Mesodermal cell (in vitro differentiated cells): Measurements from ENCODE around the gene ZEB1.

ENCODE experiments used
- H3K27ac ChIP-seq: 2 replicates; pipeline ENCODE4 v1.7.0; 2013; ENCODE audit warnings: mild to moderate bottlenecking, low read depth, low read length, moderate library complexity; ENCODE audit not compliant: severe bottlenecking
- H3K36me3 ChIP-seq: 2 replicates; pipeline ENCODE4 v1.7.1; 2013; ENCODE audit warnings: mild to moderate bottlenecking, low read length, moderate library complexity; ENCODE audit not compliant: control insufficient read depth, insufficient read depth
- H3K4me1 ChIP-seq: one replicate; pipeline ENCODE4 v1.7.1; 2013; ENCODE audit warnings: mild to moderate bottlenecking, low read length; ENCODE audit not compliant: insufficient read depth, control insufficient read depth, poor library complexity, severe bottlenecking
- H3K4me3 ChIP-seq: 2 replicates; pipeline ENCODE4 v1.7.0; 2013; ENCODE audit warnings: low read length, control low read depth, mild to moderate bottlenecking; ENCODE audit not compliant: insufficient read depth, poor library complexity, severe bottlenecking; ENCODE audit errors: extremely low read depth
- H3K9me3 ChIP-seq: 2 replicates; pipeline ENCODE4 v1.7.1; 2013; ENCODE audit warnings: mild to moderate bottlenecking, low read length, moderate library complexity; ENCODE audit not compliant: control insufficient read depth
- WGBS, 2 experiments: methylation state at CpG; one replicate each; pipeline ENCODE4 v1.1.5; 2013; ENCODE audit warnings: missing lambda C conversion rate in 2 of 2; ENCODE audit not compliant: insufficient coverage in 2 of 2; 5-methylcytosine and 5-hydroxymethylcytosine counted together

ZEB1 gene

GRCh38 chr10:31318382-31318853, 598 bp upstream of the ZEB1 start:
- Histone ChIP-seq H3K36me3 (no peaks in the 10 kb centered on the region), H3K4me1 (peaks cover 4% of the 10 kb centered on the region), H3K9me3 (no peaks in the 10 kb centered on the region), H3K4me3 (peak overlapping the region; percentile 78), H3K27ac (no peak overlapping the region)
- WGBS, 2 experiments, result 0 to 1% methylated on average over 6 to 19 of the region's 32 CpGs

DNA sequence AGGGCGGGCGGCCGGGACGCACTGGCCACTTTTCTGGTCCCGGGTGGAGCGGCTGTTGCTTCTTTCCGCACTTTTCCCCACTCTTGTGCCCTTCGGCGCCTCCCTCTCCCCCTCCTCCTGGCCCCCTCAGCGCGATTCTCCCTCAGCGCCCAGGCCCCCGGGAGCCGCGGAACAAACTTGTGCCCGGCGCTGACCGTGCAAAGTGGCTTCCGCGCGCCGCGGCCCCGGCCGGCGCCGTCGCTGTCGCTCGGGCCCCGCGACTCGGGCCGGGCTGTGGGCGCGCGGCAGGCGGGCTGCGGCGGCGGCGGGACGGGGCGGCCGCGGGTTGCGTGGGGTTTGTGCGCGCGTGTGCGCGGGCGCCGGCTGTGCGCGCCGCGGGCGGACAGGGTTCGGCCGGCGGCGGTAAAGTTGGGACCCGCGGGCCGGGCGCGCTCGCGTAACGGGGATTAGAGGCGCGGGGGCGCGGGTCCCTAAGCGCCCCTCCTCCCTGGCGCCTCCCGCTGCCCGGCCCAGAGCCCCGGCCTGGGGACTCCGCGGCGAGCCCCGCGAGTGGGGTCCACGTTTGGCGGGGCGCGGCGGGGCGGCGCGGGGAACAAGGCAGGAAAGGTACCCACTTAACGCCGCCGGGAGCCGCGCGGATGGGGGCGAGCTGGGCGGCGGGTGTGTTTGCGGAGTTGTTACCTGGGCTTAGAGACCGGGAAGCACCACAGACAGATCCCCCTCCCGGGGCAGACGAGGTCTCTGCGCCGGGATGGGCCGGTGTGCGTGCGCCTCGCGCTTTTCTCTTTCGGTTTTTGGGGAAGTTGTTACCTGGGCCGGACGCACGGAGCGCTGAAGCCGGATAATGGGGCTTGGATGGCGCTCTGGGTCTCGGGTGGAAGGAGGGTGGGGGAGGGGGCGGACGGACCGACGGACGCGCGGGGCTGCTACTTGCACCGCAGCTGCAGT, 860 bp downstream of the ZEB1 start:
- no peaks in the 10 kb centered on the region for H3K4me1 ChIP-seq
- WGBS, 2 experiments, result 0% methylated on average over 61 to 83 of the region's 129 CpGs
- H3K27ac ChIP-seq, result peak overlapping the region; percentile 48
- H3K9me3 ChIP-seq, result no peaks in the 10 kb centered on the region
- H3K4me3 ChIP-seq, result peak overlapping the region; percentile 78
- H3K36me3 ChIP-seq, result no peaks in the 10 kb centered on the region

GRCh38 chr10:31320550-31321211, 1.7 kb downstream of the ZEB1 start:
- Histone ChIP-seq H3K4me1 (no peaks in the 10 kb centered on the region), H3K36me3 (no peaks in the 10 kb centered on the region), H3K4me3 (peak overlapping the region; percentile 78), H3K27ac (no peak overlapping the region), H3K9me3 (no peaks in the 10 kb centered on the region)
- WGBS, 2 experiments, result 0 to 1% methylated on average over 26 to 30 of the region's 43 CpGs

GRCh38 chr10:31321396-31321941, 2.5 kb downstream of the ZEB1 start:
- no peaks in the 10 kb centered on the region for H3K36me3 ChIP-seq
- peak overlapping the region; percentile 78 for H3K4me3 ChIP-seq
- H3K9me3 ChIP-seq, result no peaks in the 10 kb centered on the region
- 12 to 15% methylated on average over 7 to 9 of the region's 10 CpGs for WGBS, 2 experiments
- no peaks in the 10 kb centered on the region for H3K4me1 ChIP-seq
- no peak overlapping the region for H3K27ac ChIP-seq

DNA sequence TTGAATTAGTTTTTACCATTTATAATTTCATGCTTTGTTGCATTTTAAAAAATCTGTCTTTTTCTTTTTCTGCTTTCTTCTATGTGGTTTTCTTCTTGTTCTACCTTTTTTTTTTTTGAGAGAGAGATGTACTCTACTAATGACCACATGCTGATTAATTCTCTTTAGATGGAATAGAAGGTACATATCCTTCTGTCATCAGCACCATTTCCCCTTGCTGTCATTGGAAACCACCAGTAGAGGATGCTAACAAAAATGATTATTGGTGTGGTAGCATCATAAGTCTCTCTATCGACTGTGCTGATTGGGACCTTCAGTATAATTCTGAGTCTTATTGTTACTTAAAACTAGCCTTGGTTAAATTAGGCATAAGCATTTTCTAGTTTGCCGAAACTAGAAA, 3.6 kb downstream of the ZEB1 start:
- no peak overlapping the region for H3K27ac ChIP-seq
- H3K4me1 ChIP-seq, result no peaks in the 10 kb centered on the region
- no peaks in the 10 kb centered on the region for H3K9me3 ChIP-seq
- H3K36me3 ChIP-seq, result no peaks in the 10 kb centered on the region
- H3K4me3 ChIP-seq, result no peak overlapping the region
- WGBS, 2 experiments, result no CpG with 5 or more reads among the region's 2 CpGs

DNA sequence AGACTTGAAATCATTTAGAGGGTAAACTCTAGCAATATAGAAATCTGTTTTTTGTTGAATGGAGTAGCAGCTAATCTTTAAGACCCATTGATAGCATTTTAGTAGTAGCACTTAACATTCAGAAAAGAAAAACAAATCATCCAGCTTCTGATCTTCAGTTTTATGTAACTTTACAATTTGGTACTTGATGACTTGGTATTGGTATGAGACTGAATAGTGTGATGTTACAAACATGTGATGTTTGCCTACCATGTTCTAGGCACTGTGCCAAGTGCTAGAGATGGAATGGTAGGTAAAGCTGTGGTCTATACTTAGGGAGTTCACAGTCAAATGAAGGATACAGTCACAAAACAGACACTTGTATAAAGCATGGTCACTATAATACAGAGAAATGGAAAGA, 21.3 kb downstream of the ZEB1 start:
- Histone ChIP-seq H3K4me3 (no peak overlapping the region), H3K27ac (no peak overlapping the region), H3K4me1 (no peaks in the 10 kb centered on the region), H3K9me3 (no peaks in the 10 kb centered on the region), H3K36me3 (no peaks in the 10 kb centered on the region)

DNA sequence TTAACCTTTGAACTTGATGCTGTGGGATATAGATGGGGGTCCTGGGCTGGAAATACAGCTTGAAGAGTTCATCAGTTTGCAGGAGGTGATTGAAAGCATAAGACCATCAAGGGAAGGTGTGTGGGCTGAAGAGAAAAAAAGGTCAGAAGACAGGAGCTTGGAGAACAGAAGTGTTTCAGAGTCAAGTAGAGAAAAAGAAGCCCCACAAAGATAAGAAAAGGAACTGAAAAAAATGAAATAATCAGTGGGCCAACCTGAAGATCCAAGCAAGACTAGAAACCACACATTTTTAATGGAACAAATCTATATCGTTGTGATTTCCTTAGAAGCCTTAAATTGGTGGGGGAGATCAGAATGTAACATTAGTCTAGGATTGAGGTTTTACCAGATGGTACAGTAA, 22.5 kb downstream of the ZEB1 start:
- Histone ChIP-seq H3K27ac (no peak overlapping the region), H3K36me3 (no peaks in the 10 kb centered on the region), H3K9me3 (no peaks in the 10 kb centered on the region), H3K4me1 (no peaks in the 10 kb centered on the region), H3K4me3 (no peak overlapping the region)
- WGBS, 2 experiments, result 75% methylated on average over 1 of the region's 1 CpG; no CpG with 5 or more reads in 1 of the 2 experiments

DNA sequence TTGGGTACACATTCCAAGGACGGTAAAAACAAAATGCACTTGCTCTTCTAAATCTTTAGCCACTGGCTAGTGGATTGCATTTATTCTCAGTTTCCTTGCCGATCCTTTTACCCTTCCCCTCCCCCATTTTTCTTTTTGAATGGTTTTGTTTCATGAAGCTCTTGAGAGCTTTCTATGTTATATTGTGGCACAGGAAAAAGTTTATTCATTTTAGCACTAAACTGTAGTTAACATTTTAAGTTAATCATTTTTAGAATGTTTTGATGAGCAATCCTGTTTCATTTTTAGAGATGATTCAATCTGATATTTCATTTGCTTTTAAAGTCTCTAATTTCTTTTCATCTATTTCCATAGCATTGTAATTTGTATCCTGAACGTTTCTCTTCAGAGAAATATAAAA, 24.0 kb downstream of the ZEB1 start:
- Histone ChIP-seq H3K4me3 (no peak overlapping the region), H3K27ac (no peak overlapping the region), H3K4me1 (no peaks in the 10 kb centered on the region), H3K9me3 (no peaks in the 10 kb centered on the region), H3K36me3 (no peaks in the 10 kb centered on the region)
- no CpG with 5 or more reads among the region's 3 CpGs for WGBS, 2 experiments

DNA sequence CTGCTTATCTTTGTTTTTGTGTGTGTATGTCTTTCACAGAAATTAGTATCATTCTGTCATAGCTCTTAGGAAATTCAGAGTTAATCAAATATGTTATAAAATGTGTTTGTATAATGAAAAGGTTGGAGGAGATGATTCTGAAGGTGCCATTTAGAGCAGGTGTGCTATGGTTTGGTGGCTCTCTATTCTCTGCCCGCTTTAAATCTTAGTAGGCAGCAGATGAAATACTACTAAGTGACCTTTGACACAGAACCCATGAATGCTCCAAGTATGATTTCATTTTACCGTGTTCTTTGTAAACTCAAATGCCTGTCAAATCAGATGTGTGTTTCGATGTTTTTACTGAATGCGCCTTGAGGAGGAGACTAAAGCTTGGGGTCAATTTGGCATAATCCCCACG, 24.5 kb downstream of the ZEB1 start:
- Histone ChIP-seq H3K4me3 (no peak overlapping the region), H3K27ac (no peak overlapping the region), H3K9me3 (no peaks in the 10 kb centered on the region), H3K36me3 (no peaks in the 10 kb centered on the region), H3K4me1 (no peaks in the 10 kb centered on the region)
- 88 to 90% methylated on average over 2 to 5 of the region's 5 CpGs for WGBS, 2 experiments

DNA sequence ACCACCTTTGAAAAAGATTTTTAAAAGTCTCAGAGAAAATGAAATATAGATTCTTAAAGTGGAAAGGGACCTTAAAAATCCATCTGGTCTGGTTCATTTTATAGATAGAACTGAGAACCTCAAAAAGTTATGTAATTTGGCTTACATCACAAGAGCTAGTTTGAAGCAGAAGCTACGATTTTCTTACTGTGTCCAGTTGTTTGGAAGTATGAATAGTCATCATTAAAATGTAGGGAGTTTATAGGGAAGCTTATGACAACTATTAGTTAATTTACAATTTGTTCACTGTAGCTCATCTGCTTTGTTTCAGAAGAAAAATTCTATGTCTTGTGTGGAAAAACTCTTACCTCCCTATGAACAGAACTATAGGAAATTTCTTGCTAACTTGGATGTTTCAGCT, 26.9 kb downstream of the ZEB1 start:
- H3K27ac ChIP-seq, result no peak overlapping the region
- 100% methylated on average over 1 of the region's 1 CpG; no CpG with 5 or more reads in 1 of the 2 experiments for WGBS, 2 experiments
- no peaks in the 10 kb centered on the region for H3K4me1 ChIP-seq
- no peak overlapping the region for H3K4me3 ChIP-seq
- no peaks in the 10 kb centered on the region for H3K36me3 ChIP-seq
- H3K9me3 ChIP-seq, result no peaks in the 10 kb centered on the region
